Measurements from ENCODE around the gene CCDC138.

Gene CCDC138

GRCh38 chr2:108896741-108897140 lies 110.2 kb downstream of the CCDC138 start:
- no peak for DNase-seq (ENCODE audit: low spot score)

GRCh38 chr2:108898315-108899082 lies 111.9 kb downstream of the CCDC138 start:
- DNase-seq (ENCODE audit: low spot score) = no peak

- no peak for DNase-seq (ENCODE audit: low spot score)
These were observed 118.1 kb downstream of the CCDC138 start for GRCh38 chr2:108904680-108905079.

GRCh38 chr2:108905176-108905575 lies 118.6 kb downstream of the CCDC138 start:
- DNase-seq (ENCODE audit: low spot score) = no peak

GRCh38 chr2:108905906-108906305 lies 119.3 kb downstream of the CCDC138 start:
- DNase-seq (ENCODE audit: low spot score) = no peak

GRCh38 chr2:108906403-108907077 lies 120.0 kb downstream of the CCDC138 start:
- DNase-seq (ENCODE audit: low spot score) = no peak

GRCh38 chr2:108907822-108908712 lies 121.5 kb downstream of the CCDC138 start:
- DNase-seq (ENCODE audit: low spot score) = no peak

GRCh38 chr2:108908713-108909070 lies 122.1 kb downstream of the CCDC138 start:
- DNase-seq (ENCODE audit: low spot score) = no peak

GRCh38 chr2:108909275-108909823 lies 122.8 kb downstream of the CCDC138 start:
- DNase-seq (ENCODE audit: low spot score) = no peak

- DNase-seq (ENCODE audit: low spot score) = no peak
These were observed 123.5 kb downstream of the CCDC138 start for GRCh38 chr2:108910011-108910431.

GRCh38 chr2:108910541-108911396 lies 124.2 kb downstream of the CCDC138 start:
- no peak for DNase-seq (ENCODE audit: low spot score)

GRCh38 chr2:108911401-108911800 lies 124.8 kb downstream of the CCDC138 start:
- DNase-seq (ENCODE audit: low spot score) = no peak

GRCh38 chr2:108911807-108912628 lies 125.4 kb downstream of the CCDC138 start:
- DNase-seq (ENCODE audit: low spot score) = no peak

- DNase-seq (ENCODE audit: low spot score) = no peak
These were observed 126.0 kb downstream of the CCDC138 start for GRCh38 chr2:108912629-108912902.

- no peak for DNase-seq (ENCODE audit: low spot score)
These were observed 129.7 kb downstream of the CCDC138 start for GRCh38 chr2:108916122-108916795.

GRCh38 chr2:108916796-108917421 lies 130.3 kb downstream of the CCDC138 start:
- DNase-seq (ENCODE audit: low spot score) = no peak

GRCh38 chr2:108917526-108917925 lies 131.0 kb downstream of the CCDC138 start:
- DNase-seq (ENCODE audit: low spot score) = no peak

GRCh38 chr2:108918156-108918874 lies 131.7 kb downstream of the CCDC138 start:
- DNase-seq (ENCODE audit: low spot score) = no peak

- DNase-seq (ENCODE audit: low spot score) = no peak
These were observed 132.4 kb downstream of the CCDC138 start for GRCh38 chr2:108918941-108919341.

Measured in CD4-positive, alpha-beta T cell treated with Interleukin-6 at 100 ng/mL for 8 hours (primary cell).